ENCODE results near the gene CPEB3. TPM values are rescaled to one million over a fixed set of nuclear protein-coding genes. Genes with fewer than 3 reads are reported as not detected.

The CPEB3 gene
- total RNA-seq, 1 donor from 2014 or later, result 2.2 TPM

DNA sequence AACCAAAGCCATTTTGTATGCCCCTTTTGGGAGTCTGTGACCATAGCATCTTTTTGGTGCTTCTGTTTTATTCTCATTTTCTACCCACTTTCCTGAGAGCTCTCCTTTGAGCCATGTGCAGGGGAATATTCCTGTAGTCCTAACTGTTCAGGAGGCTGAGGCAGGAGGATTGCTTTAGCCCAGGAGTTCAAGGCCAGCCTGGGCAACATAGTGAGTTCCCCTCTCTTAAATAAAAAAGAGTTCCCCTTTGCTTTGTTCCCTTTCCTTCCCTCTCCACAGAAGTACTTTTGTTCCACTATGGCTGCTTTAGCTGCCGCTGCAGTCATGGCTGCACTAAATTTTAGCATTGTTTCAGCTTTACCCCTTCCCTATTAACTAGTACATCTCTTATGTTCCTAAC, 281.4 kb downstream of the CPEB3 start:
- Histone ChIP-seq H3K4me3 (no peak overlapping the region), H3K4me2 (no peak overlapping the region), H2AFZ (replicated peaks) (no peak overlapping the region), H3K9ac (no peak overlapping the region), H3K27me3 (no peaks in the 10 kb centered on the region), H3K4me1 (no peaks in the 10 kb centered on the region), H4K20me1 (ENCODE audit: low read depth) (no peaks in the 10 kb centered on the region), H3K79me2 (ENCODE audit: low read depth) (no peaks in the 10 kb centered on the region), H3K36me3 (peaks cover 21% of the 10 kb centered on the region), H3F3A (ENCODE audit: low read depth) (peaks cover 19% of the 10 kb centered on the region), H3K27ac (no peak overlapping the region), H3K9me3 (ENCODE audit: low read depth) (no peaks in the 10 kb centered on the region)
- H3K4me3 Mint-ChIP-seq, result no peak overlapping the region
- H3K9me3 Mint-ChIP-seq, result peaks cover 5% of the 10 kb centered on the region
- TF ChIP-seq EZH2 (IDR thresholded peaks at IDR 0.05), result no peak
- TF ChIP-seq, protein P1, sequence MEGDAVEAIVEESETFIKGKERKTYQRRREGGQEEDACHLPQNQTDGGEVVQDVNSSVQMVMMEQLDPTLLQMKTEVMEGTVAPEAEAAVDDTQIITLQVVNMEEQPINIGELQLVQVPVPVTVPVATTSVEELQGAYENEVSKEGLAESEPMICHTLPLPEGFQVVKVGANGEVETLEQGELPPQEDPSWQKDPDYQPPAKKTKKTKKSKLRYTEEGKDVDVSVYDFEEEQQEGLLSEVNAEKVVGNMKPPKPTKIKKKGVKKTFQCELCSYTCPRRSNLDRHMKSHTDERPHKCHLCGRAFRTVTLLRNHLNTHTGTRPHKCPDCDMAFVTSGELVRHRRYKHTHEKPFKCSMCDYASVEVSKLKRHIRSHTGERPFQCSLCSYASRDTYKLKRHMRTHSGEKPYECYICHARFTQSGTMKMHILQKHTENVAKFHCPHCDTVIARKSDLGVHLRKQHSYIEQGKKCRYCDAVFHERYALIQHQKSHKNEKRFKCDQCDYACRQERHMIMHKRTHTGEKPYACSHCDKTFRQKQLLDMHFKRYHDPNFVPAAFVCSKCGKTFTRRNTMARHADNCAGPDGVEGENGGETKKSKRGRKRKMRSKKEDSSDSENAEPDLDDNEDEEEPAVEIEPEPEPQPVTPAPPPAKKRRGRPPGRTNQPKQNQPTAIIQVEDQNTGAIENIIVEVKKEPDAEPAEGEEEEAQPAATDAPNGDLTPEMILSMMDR (IDR thresholded peaks at IDR 0.05), result no peak
- no peak for TF ChIP-seq EZH2phosphoT487 (IDR thresholded peaks at IDR 0.05)
- H3K4me1 Mint-ChIP-seq, result no peaks in the 10 kb centered on the region
- H3K27ac Mint-ChIP-seq, result no peak overlapping the region
- DNase-seq (ENCODE audit: low spot score), result no peak
- peaks cover 35% of the 10 kb centered on the region for H3K36me3 Mint-ChIP-seq
- H3K27me3 Mint-ChIP-seq (ENCODE audit: insufficient read depth, low read depth), result no peaks in the 10 kb centered on the region

DNA sequence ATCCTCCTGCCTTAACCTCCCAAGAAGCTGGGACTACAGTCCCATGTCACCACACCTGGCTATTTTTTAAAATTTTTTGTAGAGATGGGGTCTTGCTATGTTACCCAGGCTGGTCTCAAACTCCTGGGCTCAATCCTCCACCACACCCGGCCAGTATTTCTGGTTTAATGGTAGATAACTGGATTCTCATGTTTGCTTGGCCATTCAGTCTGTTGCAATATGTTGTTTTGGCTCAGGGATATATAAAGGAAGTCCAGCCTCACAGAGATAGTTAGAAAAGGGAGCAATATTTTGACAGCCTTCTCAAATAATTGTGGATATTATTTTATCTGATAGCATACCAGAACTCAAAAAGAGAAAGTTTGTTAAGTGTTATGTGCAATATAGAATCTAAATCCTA, 284.9 kb downstream of the CPEB3 start:
- H3K4me1 Mint-ChIP-seq, result no peaks in the 10 kb centered on the region
- peaks cover 17% of the 10 kb centered on the region for H3K9me3 Mint-ChIP-seq
- Histone ChIP-seq H3K9me3 (ENCODE audit: low read depth) (no peaks in the 10 kb centered on the region), H3K27me3 (no peaks in the 10 kb centered on the region), H3K27ac (no peak overlapping the region), H3K4me2 (no peak overlapping the region), H3K79me2 (ENCODE audit: low read depth) (no peaks in the 10 kb centered on the region), H3K4me1 (no peaks in the 10 kb centered on the region), H3K36me3 (peaks cover 15% of the 10 kb centered on the region), H2AFZ (replicated peaks) (no peak overlapping the region), H4K20me1 (ENCODE audit: low read depth) (no peaks in the 10 kb centered on the region), H3K9ac (no peak overlapping the region), H3K4me3 (no peak overlapping the region), H3F3A (ENCODE audit: low read depth) (peaks cover 13% of the 10 kb centered on the region)
- no peak overlapping the region for H3K4me3 Mint-ChIP-seq
- H3K27me3 Mint-ChIP-seq (ENCODE audit: insufficient read depth, low read depth), result peaks cover 3% of the 10 kb centered on the region
- peaks cover 47% of the 10 kb centered on the region for H3K36me3 Mint-ChIP-seq
- H3K27ac Mint-ChIP-seq, result no peak overlapping the region
- TF ChIP-seq EZH2 (IDR thresholded peaks at IDR 0.05), result no peak
- TF ChIP-seq, protein P1 (IDR thresholded peaks at IDR 0.05), result no peak
- DNase-seq (ENCODE audit: low spot score), result no peak

DNA sequence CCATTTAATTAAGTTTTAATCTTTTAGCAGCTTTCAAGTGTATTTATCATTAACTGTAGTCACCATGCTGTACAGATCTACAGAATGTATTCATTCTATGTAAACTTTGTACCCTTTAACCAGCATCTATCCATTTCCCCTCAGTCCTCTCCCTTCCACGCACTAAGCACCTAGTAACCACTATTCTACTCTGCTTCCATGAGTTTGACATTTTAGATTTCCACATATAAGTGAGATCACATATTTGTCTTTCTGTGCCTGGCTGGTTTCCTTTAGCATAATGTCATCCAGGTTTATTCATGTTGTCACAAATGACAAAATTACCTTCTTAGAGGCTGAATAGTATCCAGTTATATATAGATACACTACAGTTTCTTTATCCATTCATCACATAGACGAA, 287.6 kb downstream of the CPEB3 start:
- Histone ChIP-seq H4K20me1 (ENCODE audit: low read depth) (no peaks in the 10 kb centered on the region), H3K4me1 (no peaks in the 10 kb centered on the region), H3K4me3 (no peak overlapping the region), H3K9me3 (ENCODE audit: low read depth) (no peaks in the 10 kb centered on the region), H3K9ac (no peak overlapping the region), H3K27ac (no peak overlapping the region), H3K27me3 (no peaks in the 10 kb centered on the region), H3K4me2 (no peak overlapping the region), H3F3A (ENCODE audit: low read depth) (peaks cover 5% of the 10 kb centered on the region), H2AFZ (replicated peaks) (no peak overlapping the region), H3K79me2 (ENCODE audit: low read depth) (no peaks in the 10 kb centered on the region), H3K36me3 (peaks cover 9% of the 10 kb centered on the region)
- Mint-ChIP-seq H3K27ac (no peak overlapping the region), H3K27me3 (ENCODE audit: insufficient read depth, low read depth) (peaks cover 3% of the 10 kb centered on the region), H3K4me1 (no peaks in the 10 kb centered on the region), H3K9me3 (peaks cover 19% of the 10 kb centered on the region), H3K4me3 (no peak overlapping the region), H3K36me3 (peaks cover 61% of the 10 kb centered on the region)
- DNase-seq (ENCODE audit: low spot score), result no peak
- TF ChIP-seq EZH2 (IDR thresholded peaks at IDR 0.05) (no peak), EZH2phosphoT487 (IDR thresholded peaks at IDR 0.05) (no peak)
- TF ChIP-seq, protein P1 (IDR thresholded peaks at IDR 0.05), result no peak

All from neural progenitor cell (in vitro differentiated cells).